Endothelial cell of umbilical vein (primary cell): Measurements from ENCODE around the gene THG1L. TPM values are rescaled to one million over a fixed set of nuclear protein-coding genes. Genes with fewer than 3 reads are reported as not detected.
"Not testable (repeated sequence)": the region's sequence is repeated elsewhere in the genome, so short reads cannot be mapped to it uniquely, and the experiment has no call there.

Source experiments
- BruUV-seq: library from RNA; stranded (reverse); fragments of 400-500 nt; replicated peaks from 2 replicates; lab custom pipeline; 2021; lab: Mats Ljungman, UMichigan
- CTCF ChIA-PET: fragments of 300-600, 350-600 bp; sonication (Branson Sonifier 250); formaldehyde crosslinking; loops from one replicate; lab custom pipeline; 2021; ENCODE audit warnings: antibody characterized with exemption, inconsistent platforms; lab: Charles Lee
- POLR2A ChIA-PET: fragments of 300-600, 350-600 bp; sonication (Branson Sonifier 250); formaldehyde crosslinking; loops from one replicate; lab custom pipeline; 2021; ENCODE audit warnings: antibody characterized with exemption, inconsistent platforms; lab: Charles Lee
- DNase-seq: peaks from one replicate; pipeline ENCODE4 v3.0.0-alpha.2; 2011; ENCODE audit warnings: low read depth, low spot score
- FAIRE-seq: peaks from 2 replicates; lab custom pipeline; 2011; peaks lifted over from hg19 to GRCh38; lab: Jason Lieb, UNC
- H2AFZ ChIP-seq: 2 replicates; pipeline ENCODE4 v1.6.0; 2012; ENCODE audit warnings: low read depth, low read length, control low read depth, inconsistent platforms
- H3K27ac ChIP-seq: 2 replicates; pipeline ENCODE4 v1.5.1; 2011; ENCODE audit warnings: low read depth, mild to moderate bottlenecking, control low read depth, low read length, moderate library complexity; ENCODE audit not compliant: insufficient read depth
- H3K27me3 ChIP-seq, 2 experiments: 2 replicates each; pipeline versions ENCODE4 v1.6.0 to v1.6.1; 2011; ENCODE audit warnings: low read length in 2 of 2, mixed read lengths in 1 of 2; ENCODE audit not compliant: control insufficient read depth in 2 of 2, insufficient read depth in 2 of 2
- H3K36me3 ChIP-seq, 2 experiments: 2 replicates in 1 of 2; 3 replicates in 1 of 2; pipeline ENCODE4 v1.5.1; 2011; ENCODE audit warnings: low read length in 2 of 2, mild to moderate bottlenecking in 1 of 2, moderate library complexity in 1 of 2; ENCODE audit not compliant: control insufficient read depth in 2 of 2, insufficient read depth in 2 of 2; ENCODE audit errors: extremely low read depth in 1 of 2
- H3K4me1 ChIP-seq: 3 replicates; pipeline ENCODE4 v1.5.1; 2011; ENCODE audit warnings: mild to moderate bottlenecking, low read length; ENCODE audit not compliant: control insufficient read depth, insufficient read depth; ENCODE audit errors: extremely low read depth
- H3K4me2 ChIP-seq: 2 replicates; pipeline ENCODE4 v1.6.1; 2011; ENCODE audit warnings: low read length, control low read depth, mixed read lengths; ENCODE audit not compliant: insufficient read depth
- H3K4me3 ChIP-seq, 3 experiments: fragments of 200-600 bp in 1 of 3; sonication (generic), shearing (Covaris generic) in 1 of 3; replicated peaks in 1 of 3; 2 replicates each; pipeline ENCODE4 v1.5.1; 2011 to 2016; ENCODE audit warnings: control low read depth in 3 of 3, low read length in 3 of 3, mild to moderate bottlenecking in 2 of 3, inconsistent platforms in 1 of 3, low read depth in 1 of 3, moderate library complexity in 1 of 3; ENCODE audit not compliant: insufficient read depth in 1 of 3
- H3K79me2 ChIP-seq: 2 replicates; pipeline ENCODE4 v1.6.0; 2012; ENCODE audit warnings: low read length, inconsistent platforms; ENCODE audit not compliant: control insufficient read depth, insufficient read depth
- H3K9ac ChIP-seq: replicated peaks from 2 replicates; pipeline ENCODE3; 2011; ENCODE audit warnings: low read length, control low read depth; ENCODE audit not compliant: insufficient read depth; ENCODE audit errors: extremely low read depth
- H3K9me1 ChIP-seq: replicated peaks from 3 replicates; pipeline ENCODE4 v1.6.0; 2011; ENCODE audit warnings: mild to moderate bottlenecking, low read length; ENCODE audit not compliant: control insufficient read depth, insufficient read depth; ENCODE audit errors: extremely low read depth
- H3K9me3 ChIP-seq: replicated peaks from 2 replicates; pipeline ENCODE4 v1.5.1; 2012; ENCODE audit warnings: low read length, inconsistent platforms; ENCODE audit not compliant: control insufficient read depth, insufficient read depth
- H4K20me1 ChIP-seq: replicated peaks from 2 replicates; pipeline ENCODE3; 2011; ENCODE audit warnings: mild to moderate bottlenecking, low read length; ENCODE audit not compliant: control insufficient read depth, insufficient read depth; ENCODE audit errors: extremely low read depth
- CTCF ChIP-seq, 2 donors: IDR thresholded peaks; 1 replicate in 1 of 2; 2 replicates in 1 of 2; pipeline ENCODE4 v1.5.1; 2011; ENCODE audit warnings: low read length in 2 of 2, mild to moderate bottlenecking in 2 of 2, moderate library complexity in 2 of 2, control low read depth in 1 of 2, inconsistent platforms in 1 of 2, low read depth in 1 of 2; ENCODE audit not compliant: insufficient read depth in 1 of 2; ENCODE audit errors: extremely low read depth in 1 of 2
- FOS ChIP-seq: IDR thresholded peaks from 2 replicates; pipeline ENCODE4 v1.6.1; 2011; ENCODE audit warnings: mild to moderate bottlenecking, low read length, moderate library complexity, borderline replicate concordance; ENCODE audit not compliant: insufficient read depth
- GATA2 ChIP-seq: IDR thresholded peaks from 2 replicates; pipeline ENCODE4 v1.7.0; 2011; ENCODE audit warnings: low read depth, mild to moderate bottlenecking, moderate library complexity, mixed read lengths, low read length; ENCODE audit not compliant: insufficient read length, insufficient read depth
- JUN ChIP-seq: IDR thresholded peaks from 2 replicates; pipeline ENCODE4 v1.6.1; 2011; ENCODE audit warnings: borderline replicate concordance, low read depth; ENCODE audit not compliant: insufficient read length, insufficient read depth
- MAX ChIP-seq: IDR thresholded peaks from 2 replicates; pipeline ENCODE4 v1.6.1; 2011; ENCODE audit not compliant: insufficient read depth, insufficient read length
- MYC ChIP-seq: IDR thresholded peaks from one replicate; pipeline ENCODE4 v1.6.1; 2011; ENCODE audit warnings: mild to moderate bottlenecking, low read depth, low read length
- dilution Hi-C: fragments of 300-500 bp; cut with MboI; formaldehyde crosslinking; loops from one replicate; pipeline ENCODE4 v1.15.0; 2019; ENCODE audit warnings: low sequenced_read_pairs; ENCODE audit not compliant: extremely low pct_ligation_motif_present
- intact Hi-C: fragments of 100-400 bp; cut with micrococcal nuclease; formaldehyde crosslinking; loops from one replicate; pipeline ENCODE4 v1.10.0; 2022
- polyA plus RNA-seq, 4 experiments: library from polyadenylated mRNA; depleted of rRNA in 3 of 4; stranded (reverse) in 3 of 4; unstranded in 1 of 4; fragments of >200 nt; gene quantifications; 2 replicates each; pipeline versions ENCODE4 v1.2.1 to v1.2.3, GENCODE V29; 2011 to 2012; ENCODE audit warnings: missing spikeins in 1 of 4
- total RNA-seq: library from RNA; stranded (reverse); gene quantifications from 2 replicates; pipeline ENCODE4 v1.2.3, GENCODE V29; 2021

The THG1L gene
- total and polyA plus RNA-seq, 2 donors (not counting 3 experiments of a cell fraction or from before 2014, with no cell fraction given), result 4.4 to 7.6 TPM

- H3K4me1 ChIP-seq, result no peaks in the 10 kb centered on the region
- ChIA-PET CTCF (interaction anchor here (1.4 to 2.3 kb wide), 2 partner anchors 9 to 28 kb away, joined by 4 to 7 read pairs; no protein-coding TSS in a partner anchor), POLR2A (no interaction called here)
- no peaks in the 10 kb centered on the region for H3K79me2 ChIP-seq
- no peak overlapping the region for H3K27ac ChIP-seq
- no peaks in the 10 kb centered on the region for H4K20me1 ChIP-seq
- H3K9me1 ChIP-seq, result no peaks in the 10 kb centered on the region
- TF ChIP-seq MAX (no peak), JUN (no peak), CTCF (IDR thresholded peaks at IDR 0.05; ENCODE audit: extremely low read depth in 1 of 2, insufficient read depth in 1 of 2, low read depth in 1 of 2, low read length in 2 of 2) (no peak), FOS (no peak), MYC (no peak), GATA2 (no peak)
- H3K4me2 ChIP-seq, result no peak overlapping the region
- FAIRE-seq (no peak), DNase-seq (no peak)
- no peak overlapping the region for H3K4me3 ChIP-seq
- H3K9ac ChIP-seq, result no peak overlapping the region
- BruUV-seq, result no TSS peak
- H3K27me3 ChIP-seq, result no peaks in the 10 kb centered on the region
- dilution Hi-C loops (no loop called here), intact Hi-C loops (no loop called here)
- peak overlapping the region; percentile 72 for H2AFZ ChIP-seq
- H3K9me3 ChIP-seq, result no peaks in the 10 kb centered on the region
- H3K36me3 ChIP-seq, result no peaks in the 10 kb centered on the region
These were observed 40.4 kb upstream of the THG1L start for GRCh38 chr5:157690690-157691433.

GRCh38 chr5:157693816-157694215, 37.4 kb upstream of the THG1L start:
- H3K4me1 ChIP-seq, CTCF ChIA-PET, POLR2A ChIA-PET, DNase-seq, H4K20me1 ChIP-seq, H3K27me3 ChIP-seq, BruUV-seq, H3K9me1 ChIP-seq, H3K79me2 ChIP-seq, H3K4me2 ChIP-seq, H3K36me3 ChIP-seq, H3K4me3 ChIP-seq, FAIRE-seq, intact Hi-C loops, dilution Hi-C loops, H2AFZ ChIP-seq, H3K9me3 ChIP-seq, H3K9ac ChIP-seq, H3K27ac ChIP-seq: not testable (repeated sequence)

GRCh38 chr5:157696154-157696553, 35.1 kb upstream of the THG1L start:
- H3K9me3 ChIP-seq, H3K36me3 ChIP-seq, POLR2A ChIA-PET, BruUV-seq, DNase-seq, intact Hi-C loops, dilution Hi-C loops, H3K9ac ChIP-seq, CTCF ChIA-PET, H3K27ac ChIP-seq, H3K27me3 ChIP-seq, FAIRE-seq, H3K4me3 ChIP-seq, H3K4me1 ChIP-seq, H3K9me1 ChIP-seq, H3K79me2 ChIP-seq, H4K20me1 ChIP-seq, H3K4me2 ChIP-seq, H2AFZ ChIP-seq: not testable (repeated sequence)
